Transverse colon (tissue), 4 donors: Measurements from ENCODE around the gene DOCK9. TPM values are rescaled to one million over a fixed set of nuclear protein-coding genes. Genes with fewer than 3 reads are reported as not detected.

Source experiments
- DNase-seq: peaks from one replicate; pipeline ENCODE4 v3.0.0-alpha.2; 2019
- H3K27ac ChIP-seq, 4 donors: fragments of 200-600 bp; sonication (generic); 2 replicates each; pipeline ENCODE4 v1.5.1; 2016 to 2018; ENCODE audit warnings: inconsistent platforms in 4 of 4
- H3K27me3 ChIP-seq: fragments of 200-600 bp; sonication (generic); 2 replicates; pipeline ENCODE4 v1.5.1; 2017; ENCODE audit warnings: inconsistent platforms
- H3K36me3 ChIP-seq, 4 donors: fragments of 200-600 bp; sonication (generic); 2 replicates each; pipeline ENCODE4 v1.5.1; 2017 to 2019; ENCODE audit warnings: inconsistent platforms in 4 of 4
- H3K4me1 ChIP-seq, 4 donors: fragments of 200-600 bp; sonication (generic); 2 replicates each; pipeline ENCODE4 v1.5.1; 2017 to 2020; ENCODE audit warnings: inconsistent platforms in 4 of 4
- H3K4me3 ChIP-seq, 4 donors: fragments of 200-600 bp; sonication (generic); 1 replicate in 1 of 4; 2 replicates in 3 of 4; pipeline versions ENCODE4 v1.5.1 to v1.6.1; 2017 to 2019; ENCODE audit warnings: inconsistent platforms in 4 of 4
- H3K9me3 ChIP-seq, 2 donors: fragments of 200-600 bp; sonication (generic); 2 replicates each; pipeline ENCODE4 v1.5.1; 2017 to 2019; ENCODE audit warnings: inconsistent platforms in 2 of 2
- CTCF ChIP-seq, 5 experiments: fragments of 200-600 bp in 3 of 5; fragments of 450-650 bp in 2 of 5; sonication (generic) in 3 of 5; IDR thresholded peaks; 1 replicate in 2 of 5; 2 replicates in 3 of 5; pipeline ENCODE4 v1.5.1; 2016 to 2017; ENCODE audit warnings: antibody characterized with exemption in 5 of 5, inconsistent platforms in 3 of 5, mild to moderate bottlenecking in 2 of 5, moderate library complexity in 1 of 5
- EP300 ChIP-seq: sonication (generic); formaldehyde crosslinking; IDR thresholded peaks from one replicate; pipeline ENCODE4 v1.6.1; 2017; ENCODE audit warnings: antibody characterized with exemption, low read depth
- POLR2A ChIP-seq: fragments of 450-650 bp; IDR thresholded peaks from one replicate; pipeline ENCODE4 v1.6.1; 2016; ENCODE audit warnings: antibody characterized with exemption, mild to moderate bottlenecking, moderate library complexity
- POLR2AphosphoS5 ChIP-seq, 3 donors: sonication (generic); formaldehyde crosslinking; IDR thresholded peaks; one replicate each; pipeline ENCODE4 v1.6.1; 2016; ENCODE audit warnings: antibody characterized with exemption in 3 of 3
- WGBS, 2 donors: methylation state at CpG; one replicate each; pipeline ENCODE4 v1.1.5; 2018; ENCODE audit warnings: low coverage in 1 of 2; 5-methylcytosine and 5-hydroxymethylcytosine counted together
- in situ Hi-C, 4 donors: fragments of 200-750 bp; cut with MboI; loops; one replicate each; pipeline versions ENCODE4 v1.15.0 to v1.15.1; 2017; ENCODE audit warnings: low sequenced_read_pairs in 3 of 4, low pct_ligation_motif_present in 1 of 4, low pct_unique_long_range_greater_than_20kb in 1 of 4
- intact Hi-C: fragments of 100-400 bp; cut with DNase I; formaldehyde crosslinking; loops from one replicate; pipeline ENCODE4 v1.15.1; 2023; ENCODE audit warnings: low total_unique reads
- total RNA-seq, 4 donors: library from RNA; depleted of rRNA; stranded (reverse); fragments of >200 nt; gene quantifications; one replicate each; pipeline ENCODE4 v1.1.0, GENCODE V29; 2016

The DOCK9 gene
- total RNA-seq, 4 donors from 2014 or later = 44.5 to 120 (median 71.4) TPM

DNA sequence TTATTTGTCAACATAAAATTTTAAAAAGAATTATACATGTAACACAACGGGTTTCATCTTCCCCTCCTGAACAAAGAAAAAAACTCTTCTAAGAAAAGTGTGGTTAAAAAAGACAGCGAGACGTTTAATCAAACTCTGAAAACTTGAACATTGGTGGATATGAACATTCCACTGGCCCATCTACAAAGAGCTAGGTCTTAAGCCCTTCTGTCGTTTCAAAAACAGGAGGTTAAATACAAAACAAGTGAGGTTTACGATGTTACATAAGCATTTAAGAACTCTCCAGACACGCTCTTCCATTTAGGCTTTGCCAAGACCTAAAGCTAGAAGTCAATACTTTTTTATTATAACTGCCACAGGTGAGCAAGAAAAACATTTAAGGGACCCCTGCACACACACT, 9.4 kb upstream of the DOCK9 start:
- no peak for TF ChIP-seq EP300
- no peak for TF ChIP-seq POLR2AphosphoS5 (IDR thresholded peaks at IDR 0.05)
- no peak for TF ChIP-seq CTCF (IDR thresholded peaks at IDR 0.05)
- Histone ChIP-seq H3K36me3 (no peaks in the 10 kb centered on the region), H3K27ac (no peak overlapping the region), H3K4me1 (peaks cover 3 to 9% (median 7%) of the 10 kb centered on the region in 4 donors), H3K27me3 (no peaks in the 10 kb centered on the region), H3K4me3 (no peak overlapping the region), H3K9me3 (no peaks in the 10 kb centered on the region)
- no peak for DNase-seq
- intact Hi-C loops = no loop called here
- WGBS, 2 donors = 62 to 66% methylated on average over 5 to 6 of the region's 6 CpGs
- in situ Hi-C loops = no loop called here

- Histone ChIP-seq H3K4me1 (peaks cover 3 to 9% (median 7%) of the 10 kb centered on the region in 4 donors), H3K4me3 (no peak overlapping the region), H3K27me3 (no peaks in the 10 kb centered on the region), H3K27ac (no peak overlapping the region), H3K36me3 (no peaks in the 10 kb centered on the region), H3K9me3 (no peaks in the 10 kb centered on the region)
- intact Hi-C loops (no loop called here), in situ Hi-C loops (no loop called here)
- TF ChIP-seq POLR2AphosphoS5 (IDR thresholded peaks at IDR 0.05) (no peak), EP300 (no peak), CTCF (IDR thresholded peaks at IDR 0.05) (no peak), POLR2A (no peak)
- 39 to 54% methylated on average over 8 of the region's 8 CpGs for WGBS, 2 donors
- DNase-seq = no peak
Observed at GRCh38 chr13:98986226-98986846, 8.5 kb upstream of the DOCK9 start.

GRCh38 chr13:98985591-98985990, 7.7 kb upstream of the DOCK9 start:
- no peak for DNase-seq
- intact Hi-C loops = no loop called here

DNA sequence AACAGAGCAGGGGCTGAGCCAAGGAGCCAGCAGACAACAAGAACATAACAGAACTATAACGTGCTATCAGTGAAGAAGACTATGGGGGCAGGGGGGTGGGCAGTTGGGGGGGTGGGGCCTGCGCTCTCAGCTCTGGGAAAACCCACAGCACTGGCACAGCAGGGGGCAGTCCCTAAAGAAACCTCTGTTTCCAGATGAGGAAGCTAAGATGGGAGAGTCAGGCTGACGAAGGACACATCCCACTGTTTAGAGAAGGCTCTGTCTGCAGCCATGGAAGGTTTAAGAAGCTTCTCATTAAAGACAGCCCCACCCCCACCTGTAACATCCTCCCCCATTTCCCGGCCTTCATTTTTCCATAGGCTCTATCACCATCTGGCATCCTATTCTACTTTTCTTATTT, 7.1 kb upstream of the DOCK9 start:
- no peaks in the 10 kb centered on the region for H3K27me3 ChIP-seq
- in situ Hi-C loops (no loop called here), intact Hi-C loops (no loop called here)
- H3K36me3 ChIP-seq = no peaks in the 10 kb centered on the region
- 81% methylated on average over 4 of the region's 4 CpGs; no CpG with 5 or more reads in 1 of the 2 donors for WGBS, 2 donors
- H3K27ac ChIP-seq = no peak overlapping the region
- DNase-seq = no peak
- H3K4me1 ChIP-seq = peaks cover 3 to 9% (median 7%) of the 10 kb centered on the region in 4 donors
- TF ChIP-seq POLR2A (no peak), CTCF (IDR thresholded peaks at IDR 0.05) (no peak), EP300 (no peak), POLR2AphosphoS5 (IDR thresholded peaks at IDR 0.05) (no peak)
- H3K9me3 ChIP-seq = no peaks in the 10 kb centered on the region
- H3K4me3 ChIP-seq = no peak overlapping the region

More at GRCh38 chr13:98985591-98985990, 7.7 kb upstream of the DOCK9 start:
- WGBS, 2 donors = 88 to 100% methylated on average over 3 to 6 of the region's 6 CpGs
- H3K4me3 ChIP-seq = no peak overlapping the region
- H3K27me3 ChIP-seq = no peaks in the 10 kb centered on the region
- in situ Hi-C loops = no loop called here
- H3K27ac ChIP-seq = no peak overlapping the region
- H3K36me3 ChIP-seq = no peaks in the 10 kb centered on the region
- TF ChIP-seq POLR2AphosphoS5 (IDR thresholded peaks at IDR 0.05) = no peak
- TF ChIP-seq EP300 = no peak
- no peak for TF ChIP-seq CTCF (IDR thresholded peaks at IDR 0.05)
- TF ChIP-seq POLR2A = no peak
- peaks cover 3 to 9% (median 7%) of the 10 kb centered on the region in 4 donors for H3K4me1 ChIP-seq
- H3K9me3 ChIP-seq = no peaks in the 10 kb centered on the region
